Mucosa of gallbladder (tissue), 1 donor: ENCODE results near the gene FUBP3. TPM values are rescaled to one million over a fixed set of nuclear protein-coding genes. Genes with fewer than 3 reads are reported as not detected.
"Not testable (repeated sequence)": the region's sequence is repeated elsewhere in the genome, so short reads cannot be mapped to it uniquely, and the experiment has no call there.

Experiments
- DNase-seq: peaks from one replicate; pipeline ENCODE4 v3.0.0-alpha.2; 2020; ENCODE audit warnings: low spot score
- total RNA-seq: library from RNA; stranded (reverse); gene quantifications from one replicate; pipeline ENCODE4 v1.2.1, GENCODE V29; 2021
- donor health status: DM: no; HTN: no; CAD: no.

FUBP3 gene
- total RNA-seq, 1 donor from 2014 or later, result 51.8 TPM

- DNase-seq, result no peak
Measured at GRCh38 chr9:130556396-130557076, 22.8 kb upstream of the FUBP3 start.

- no peak for DNase-seq
Measured at GRCh38 chr9:130557077-130557468, 22.3 kb upstream of the FUBP3 start.

GRCh38 chr9:130561056-130561455 lies 18.3 kb upstream of the FUBP3 start:
- no peak for DNase-seq

GRCh38 chr9:130562525-130562924 lies 16.9 kb upstream of the FUBP3 start:
- not testable (repeated sequence) for DNase-seq

- no peak for DNase-seq
Measured at GRCh38 chr9:130563797-130564196, 15.6 kb upstream of the FUBP3 start.

- DNase-seq, result no peak
Measured at GRCh38 chr9:130565792-130566191, 13.6 kb upstream of the FUBP3 start.

- DNase-seq, result no peak
Measured at GRCh38 chr9:130570208-130570607, 9.2 kb upstream of the FUBP3 start.

- no peak for DNase-seq
Measured at GRCh38 chr9:130575514-130575913, 3.9 kb upstream of the FUBP3 start.

- no peak for DNase-seq
Measured at GRCh38 chr9:130576176-130576575, 3.2 kb upstream of the FUBP3 start.

- DNase-seq, result no peak
Measured at GRCh38 chr9:130579738-130580463, 524 bp downstream of the FUBP3 start.

- DNase-seq, result no peak
Measured at GRCh38 chr9:130581766-130582165, 2.4 kb downstream of the FUBP3 start.

GRCh38 chr9:130583271-130583670 lies 3.9 kb downstream of the FUBP3 start:
- no peak for DNase-seq

- DNase-seq, result no peak
Measured at GRCh38 chr9:130587921-130588320, 8.5 kb downstream of the FUBP3 start.

GRCh38 chr9:130588416-130588815 lies 9.0 kb downstream of the FUBP3 start:
- DNase-seq, result no peak

GRCh38 chr9:130589754-130590153 lies 10.4 kb downstream of the FUBP3 start:
- no peak for DNase-seq

- no peak for DNase-seq
Measured at GRCh38 chr9:130590305-130590704, 10.9 kb downstream of the FUBP3 start.

GRCh38 chr9:130593020-130593419 lies 13.6 kb downstream of the FUBP3 start:
- DNase-seq, result no peak

- no peak for DNase-seq
Measured at GRCh38 chr9:130597228-130597627, 17.9 kb downstream of the FUBP3 start.

GRCh38 chr9:130598188-130598587 lies 18.8 kb downstream of the FUBP3 start:
- DNase-seq, result no peak

GRCh38 chr9:130599625-130600024 lies 20.2 kb downstream of the FUBP3 start:
- DNase-seq, result no peak

- no peak for DNase-seq
Measured at GRCh38 chr9:130601100-130601499, 21.7 kb downstream of the FUBP3 start.

GRCh38 chr9:130604295-130604694 lies 24.9 kb downstream of the FUBP3 start:
- DNase-seq, result no peak

GRCh38 chr9:130606887-130607600 lies 27.7 kb downstream of the FUBP3 start:
- DNase-seq, result no peak
